GM18519 (cell line): ENCODE results near the gene GPR25.
"Not testable (repeated sequence)": the region's sequence is repeated elsewhere in the genome, so short reads cannot be mapped to it uniquely, and the experiment has no call there.

Experiments used
- ATAC-seq: cut with Tn5 transposase; IDR thresholded peaks from one replicate; pipeline ENCODE4 v1.9.1; 2021; ENCODE audit warnings: mild to moderate bottlenecking, moderate library complexity; ENCODE audit not compliant: unreplicated experiment, low FRiP score

Gene GPR25

DNA sequence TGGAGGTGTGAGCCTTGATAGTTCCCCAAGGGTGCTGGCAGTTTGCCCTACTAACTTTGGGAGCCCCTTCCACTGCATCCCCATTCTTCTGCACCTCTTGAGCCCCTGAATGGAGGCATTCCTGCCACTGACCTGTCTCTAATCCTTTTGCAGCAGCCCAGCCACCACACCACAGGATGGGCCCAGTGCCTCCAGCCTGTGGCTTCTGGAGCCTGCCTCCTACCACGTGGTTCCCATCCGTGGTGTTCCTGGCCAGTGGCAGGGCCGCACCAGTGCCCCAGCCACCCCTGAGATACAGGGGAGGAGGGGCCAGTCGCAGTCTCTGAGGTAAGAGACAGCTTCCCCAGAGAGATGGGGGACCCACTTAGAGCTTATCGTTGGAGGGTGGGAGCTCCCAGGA is 36.3 kb downstream of the GPR25 start:
- ATAC-seq = no peak

DNA sequence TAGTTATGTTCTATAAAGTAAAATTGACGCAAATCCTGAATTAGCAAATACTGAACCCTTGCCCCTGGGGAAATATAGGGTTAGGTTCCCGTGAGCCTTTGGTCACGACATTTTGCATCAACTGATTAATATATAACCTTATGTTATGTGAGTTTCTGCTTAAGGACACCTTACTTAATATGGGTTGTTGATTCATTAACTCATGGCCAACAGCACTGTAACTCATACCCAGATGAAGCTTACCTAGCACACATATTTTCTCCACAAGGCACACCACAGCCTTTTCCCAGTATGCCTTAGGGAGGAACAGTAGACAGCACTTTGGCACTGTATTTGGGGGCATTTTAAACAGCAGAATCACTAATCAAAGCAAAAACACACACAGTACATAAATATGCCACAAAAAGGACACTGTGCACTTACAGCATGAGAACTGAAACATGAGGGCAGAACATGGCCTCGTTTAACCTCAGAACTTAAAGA is 37.0 kb downstream of the GPR25 start:
- no peak for ATAC-seq

DNA sequence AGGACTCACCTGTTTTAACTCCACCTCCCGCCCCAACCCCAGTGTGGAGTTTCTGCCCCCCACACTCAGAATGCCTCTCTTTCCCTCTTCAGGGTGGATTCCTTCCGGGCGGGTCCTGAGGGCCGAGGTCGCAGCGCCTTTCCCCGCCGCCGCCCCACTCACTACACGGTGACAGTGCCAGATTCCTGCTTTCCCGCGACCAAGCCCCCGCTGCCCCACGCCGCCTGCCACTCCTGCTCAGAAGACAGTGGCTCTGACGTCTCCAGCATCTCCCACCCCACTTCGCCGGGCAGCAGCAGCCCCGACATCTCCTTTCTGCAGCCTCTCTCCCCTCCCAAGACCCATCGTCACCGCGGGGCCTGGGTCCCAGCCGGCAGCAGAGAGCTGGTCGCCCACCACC is 38.6 kb downstream of the GPR25 start:
- no peak for ATAC-seq

DNA sequence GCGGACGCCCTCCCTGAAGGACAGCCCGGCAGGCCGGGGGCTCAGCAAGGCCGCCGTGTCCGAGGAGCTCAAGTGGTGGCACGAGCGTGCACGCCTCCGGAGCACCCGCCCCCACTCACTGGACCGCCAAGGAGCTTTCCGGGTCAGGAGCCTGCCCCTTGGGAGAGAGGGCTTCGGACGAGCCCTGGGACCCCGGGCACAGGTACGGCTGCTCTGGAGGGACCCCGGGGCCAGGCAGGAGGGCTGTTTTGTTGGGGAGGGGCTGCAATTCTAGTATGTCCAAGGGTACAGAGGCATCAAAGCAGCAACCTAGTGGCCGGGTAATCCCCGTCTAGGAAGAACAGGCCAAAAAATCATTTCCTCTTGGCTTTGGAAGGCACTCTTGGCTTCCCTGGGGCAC is 39.2 kb downstream of the GPR25 start:
- not testable (repeated sequence) for ATAC-seq

DNA sequence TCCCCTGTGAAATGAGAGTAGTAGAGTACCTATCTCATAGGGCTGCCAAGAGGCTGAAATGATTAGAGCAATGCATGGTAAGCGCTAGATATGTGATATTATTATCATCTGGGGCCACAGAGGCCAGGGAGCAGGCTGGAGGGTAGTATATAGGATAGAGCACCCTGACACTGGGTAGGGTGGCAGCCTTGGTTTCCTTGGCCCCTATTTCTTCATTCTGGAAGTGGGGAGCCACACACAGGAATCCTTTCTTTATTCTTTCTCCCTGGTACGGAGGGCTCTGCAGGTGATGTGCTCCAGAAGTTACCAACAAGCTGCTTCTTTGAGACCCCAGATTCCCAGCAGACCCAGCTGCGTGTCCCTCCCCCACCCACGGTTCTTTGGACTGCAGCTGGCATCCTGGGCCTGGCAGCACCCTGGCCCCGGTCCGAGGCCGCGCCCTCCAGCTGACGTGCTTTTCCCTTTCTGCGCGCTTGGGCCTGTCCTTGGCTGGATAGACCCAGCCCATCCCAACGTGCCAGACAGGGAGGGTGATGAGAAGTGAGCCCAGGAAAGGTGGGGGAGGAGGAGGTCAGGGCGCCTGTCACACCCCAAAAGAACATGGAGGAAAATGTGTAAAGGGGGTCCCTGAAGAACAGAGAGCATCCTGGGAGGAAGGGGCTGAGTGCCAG is 40.1 kb downstream of the GPR25 start:
- no peak for ATAC-seq

DNA sequence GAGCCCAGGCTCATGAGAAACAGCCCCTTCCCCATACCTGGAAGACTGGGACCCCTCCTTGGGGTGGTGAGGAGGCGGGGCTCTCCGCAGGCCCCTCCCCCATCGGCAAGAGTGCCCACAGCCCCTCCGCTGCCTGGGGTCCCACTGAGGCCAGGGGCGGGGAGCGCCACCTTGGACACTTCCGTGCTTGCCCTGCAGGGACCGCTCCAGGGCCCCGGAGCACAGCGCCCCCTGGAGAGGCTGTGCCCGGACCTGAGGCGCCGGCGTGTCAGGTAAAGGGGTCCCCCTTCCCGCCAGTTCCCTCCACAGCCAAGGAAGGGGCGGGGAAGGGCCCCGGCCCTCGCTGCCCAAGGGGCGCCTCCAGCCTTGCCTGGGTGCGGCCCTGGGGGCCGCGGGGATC is 43.4 kb downstream of the GPR25 start:
- no peak for ATAC-seq

DNA sequence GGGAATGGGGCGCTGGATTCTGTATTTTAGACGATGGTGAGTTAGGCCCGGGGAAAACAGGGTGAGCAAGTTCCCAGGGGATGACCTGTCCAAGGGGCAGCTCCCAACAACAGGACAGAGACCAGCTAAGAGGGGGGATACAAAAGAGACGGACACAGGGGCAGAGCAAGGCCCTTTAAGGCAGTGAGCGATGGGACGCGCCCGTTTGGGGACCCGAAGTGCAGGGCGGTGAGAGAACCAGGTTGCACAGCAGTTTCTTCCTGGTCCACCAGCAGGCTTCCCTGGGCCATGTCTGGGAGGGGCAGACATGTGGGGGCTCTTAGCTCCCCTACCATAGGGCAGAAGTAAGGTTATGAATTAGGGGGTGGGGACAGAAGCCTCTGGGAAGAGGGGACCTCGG is 43.9 kb downstream of the GPR25 start:
- no peak for ATAC-seq

DNA sequence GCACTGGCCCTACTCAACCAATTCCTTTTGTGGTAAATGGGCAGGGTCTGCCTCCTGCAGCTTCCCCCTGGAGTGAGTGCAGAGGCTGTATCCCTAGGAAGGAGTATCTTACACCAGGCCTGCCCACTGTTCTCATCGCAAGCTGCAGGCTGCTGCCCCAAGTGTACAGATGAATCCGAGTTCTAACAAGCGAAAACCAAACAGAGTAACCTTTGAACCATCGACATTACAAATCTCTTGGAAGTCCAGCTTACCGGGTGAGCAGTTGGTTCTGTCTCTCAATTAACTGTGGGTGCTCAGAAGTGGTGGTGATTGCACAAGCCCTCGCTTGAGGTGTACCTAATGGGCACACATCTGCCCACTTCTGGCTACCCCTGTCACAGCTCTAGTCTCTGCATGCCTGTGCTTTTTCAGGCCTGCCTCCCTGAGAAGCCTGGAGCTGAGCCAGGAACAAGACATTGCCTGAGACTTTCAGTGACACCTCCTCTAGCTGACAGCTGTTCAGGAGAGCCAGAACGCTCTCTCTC is 44.6 kb downstream of the GPR25 start:
- ATAC-seq = no peak

DNA sequence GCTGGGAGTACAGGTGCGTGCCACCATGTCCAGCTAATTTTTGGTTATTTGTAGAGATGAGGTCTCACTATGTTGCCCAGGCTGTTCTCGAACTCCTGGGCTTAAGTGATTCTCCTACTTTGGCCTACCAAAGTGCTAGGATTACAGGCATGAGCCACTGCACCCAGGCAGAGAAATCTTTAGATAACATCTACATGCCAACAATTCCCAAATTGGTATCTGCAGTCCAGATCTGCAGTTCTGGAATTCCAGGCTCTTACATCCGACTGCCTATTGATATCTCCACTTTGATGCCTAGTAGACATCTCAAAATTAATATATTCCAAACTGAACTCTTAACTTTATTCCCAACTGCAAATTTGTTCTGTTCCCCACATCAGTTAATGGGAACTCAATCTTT is 45.2 kb downstream of the GPR25 start:
- ATAC-seq = no peak

DNA sequence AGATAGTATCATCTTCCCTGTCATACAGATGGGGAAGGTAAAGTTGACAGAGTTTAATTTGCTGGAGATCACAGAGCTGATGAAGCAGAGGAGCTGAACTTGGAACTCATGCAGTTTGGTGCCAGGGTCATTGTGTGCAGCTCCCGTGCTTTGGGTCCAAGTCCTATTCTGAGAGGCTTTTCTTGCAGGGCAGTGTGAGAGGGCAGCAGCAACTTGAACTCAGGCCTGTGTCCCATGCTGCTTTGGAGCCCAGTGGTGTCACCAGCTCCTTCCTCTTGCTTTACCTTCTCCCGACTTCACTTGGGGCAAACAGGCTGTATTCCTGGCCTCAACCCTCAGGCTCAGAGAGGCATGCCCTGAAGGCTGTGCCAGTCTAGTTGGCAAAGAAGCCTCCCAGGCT is 46.6 kb downstream of the GPR25 start:
- ATAC-seq = no peak

DNA sequence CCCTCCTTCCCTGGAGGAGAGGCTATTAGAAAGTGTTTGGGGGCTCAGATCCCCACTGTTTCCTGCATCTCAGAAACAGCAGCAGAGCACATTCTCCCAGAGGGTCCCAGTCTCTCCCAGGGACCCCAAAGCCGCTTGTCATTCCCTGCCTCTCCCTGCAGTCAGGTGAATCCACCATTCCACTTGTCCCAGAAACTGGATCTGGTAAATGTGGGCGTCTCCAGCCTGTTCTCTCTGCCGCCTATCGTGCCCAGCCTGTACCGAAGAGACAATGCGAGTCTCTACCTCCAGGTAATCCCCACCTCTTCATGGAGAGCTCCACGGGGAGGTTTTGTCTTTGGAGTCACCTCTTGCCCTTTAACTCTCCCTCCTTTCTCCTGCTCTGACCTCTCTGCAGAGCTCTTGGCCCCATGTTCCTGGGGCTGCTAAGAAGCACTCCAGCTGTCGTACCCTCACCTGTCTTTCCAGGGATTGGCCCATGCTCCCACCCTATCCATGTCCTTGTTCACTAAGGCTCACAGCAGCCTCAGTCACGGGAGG is 48.9 kb downstream of the GPR25 start:
- ATAC-seq = no peak

DNA sequence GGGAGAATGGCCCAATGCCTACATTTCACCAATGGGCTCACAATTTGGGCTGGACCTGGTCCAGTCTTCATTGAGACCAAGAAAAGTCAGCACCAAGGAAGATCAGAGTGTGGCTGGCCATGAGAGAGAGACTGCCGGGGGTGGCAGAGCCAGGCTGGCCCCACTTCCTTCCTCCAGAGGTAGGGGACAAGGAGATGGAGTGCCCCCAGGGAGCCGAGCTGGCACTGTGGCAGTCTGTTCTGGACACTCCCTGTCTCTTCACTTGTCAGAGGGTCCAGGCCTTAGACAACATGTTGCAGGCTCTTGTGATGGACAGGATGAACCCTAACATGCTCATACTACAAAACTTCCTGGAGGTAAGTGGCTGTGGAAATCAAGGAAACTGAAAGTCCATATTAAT is 49.6 kb downstream of the GPR25 start:
- no peak for ATAC-seq

DNA sequence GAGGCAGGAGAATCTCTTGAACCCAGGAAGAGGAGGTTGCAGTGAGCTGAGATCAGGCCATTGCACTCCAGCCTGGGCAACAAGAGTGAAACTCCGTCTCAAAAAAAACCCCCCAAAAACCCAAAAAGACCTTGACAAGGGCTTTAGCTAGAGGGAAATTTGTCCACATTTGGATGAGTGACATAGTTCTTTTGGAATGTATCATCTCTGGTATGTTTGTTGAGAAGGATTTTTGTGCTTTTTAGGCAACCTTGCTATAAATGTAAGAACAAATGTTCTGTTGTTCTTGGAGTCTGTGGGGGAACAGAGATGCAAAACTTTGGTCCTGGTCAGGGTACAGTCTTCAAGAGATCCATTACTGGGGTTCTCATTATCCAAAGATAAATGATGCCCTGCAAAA is 50.8 kb downstream of the GPR25 start:
- ATAC-seq = no peak
